Type B pancreatic cell (in vitro differentiated cells): ENCODE data around the gene ATF7IP2. TPM values are rescaled to one million over a fixed set of nuclear protein-coding genes. Genes with fewer than 3 reads are reported as not detected.
"Not testable (repeated sequence)": the region's sequence is repeated elsewhere in the genome, so short reads cannot be mapped to it uniquely, and the experiment has no call there.

Source experiments
- DNase-seq: peaks from one replicate; pipeline ENCODE4 v3.0.0; 2021; ENCODE audit warnings: mixed read lengths; ENCODE audit not compliant: unreplicated experiment; ENCODE audit errors: extremely low spot score
- H3K27ac Mint-ChIP-seq: 2 replicates; pipeline ENCODE4 v1.8.0; 2021; ENCODE audit warnings: mild to moderate bottlenecking, mixed read lengths
- H3K27me3 Mint-ChIP-seq: 2 replicates; pipeline ENCODE4 v1.8.0; 2021; ENCODE audit warnings: mixed read lengths
- H3K36me3 Mint-ChIP-seq: 2 replicates; pipeline ENCODE4 v1.8.0; 2021; ENCODE audit warnings: mixed read lengths
- H3K4me1 Mint-ChIP-seq: one replicate; pipeline ENCODE4 v1.8.0; 2021; ENCODE audit warnings: mixed read lengths; ENCODE audit not compliant: unreplicated experiment
- H3K4me3 Mint-ChIP-seq: 2 replicates; pipeline ENCODE4 v1.8.0; 2021; ENCODE audit warnings: mild to moderate bottlenecking, mixed read lengths
- H3K9me3 Mint-ChIP-seq: 2 replicates; pipeline ENCODE4 v1.8.0; 2021; ENCODE audit warnings: mixed read lengths
- total RNA-seq: library from RNA; stranded (reverse); gene quantifications from 2 replicates; pipeline ENCODE4 v1.2.1, GENCODE V29; 2021; ENCODE audit warnings: low replicate concordance
- TF ChIP-seq, protein P1 (sequence below): fragments of 200-600 bp; sonication (generic); conservative IDR thresholded peaks from 2 replicates; pipeline ENCODE4 v1.5.0; 2021; ENCODE audit warnings: antibody characterized with exemption, mild to moderate bottlenecking

Gene ATF7IP2
- total RNA-seq, 1 donor from 2014 or later = 27.5 TPM

DNA sequence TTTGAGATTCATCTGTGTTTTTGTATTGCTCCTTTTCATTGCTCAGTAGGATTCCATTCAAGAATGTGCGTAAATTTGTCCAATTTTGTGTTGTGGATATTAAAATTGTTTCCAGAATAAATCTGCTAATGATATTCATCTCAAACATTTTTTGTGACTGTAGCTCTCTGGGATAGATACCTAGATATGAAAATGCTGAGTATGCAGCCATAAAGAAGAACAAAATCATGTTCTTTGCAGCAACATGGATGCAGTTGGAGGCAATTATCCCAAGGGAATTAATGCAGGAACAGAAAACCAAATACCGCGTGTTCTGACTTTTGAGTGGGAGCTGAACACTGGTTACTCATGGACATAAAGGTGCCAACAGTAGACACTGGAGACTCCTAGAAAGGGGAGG lies 40.2 kb upstream of the ATF7IP2 start:
- TF ChIP-seq, protein P1, sequence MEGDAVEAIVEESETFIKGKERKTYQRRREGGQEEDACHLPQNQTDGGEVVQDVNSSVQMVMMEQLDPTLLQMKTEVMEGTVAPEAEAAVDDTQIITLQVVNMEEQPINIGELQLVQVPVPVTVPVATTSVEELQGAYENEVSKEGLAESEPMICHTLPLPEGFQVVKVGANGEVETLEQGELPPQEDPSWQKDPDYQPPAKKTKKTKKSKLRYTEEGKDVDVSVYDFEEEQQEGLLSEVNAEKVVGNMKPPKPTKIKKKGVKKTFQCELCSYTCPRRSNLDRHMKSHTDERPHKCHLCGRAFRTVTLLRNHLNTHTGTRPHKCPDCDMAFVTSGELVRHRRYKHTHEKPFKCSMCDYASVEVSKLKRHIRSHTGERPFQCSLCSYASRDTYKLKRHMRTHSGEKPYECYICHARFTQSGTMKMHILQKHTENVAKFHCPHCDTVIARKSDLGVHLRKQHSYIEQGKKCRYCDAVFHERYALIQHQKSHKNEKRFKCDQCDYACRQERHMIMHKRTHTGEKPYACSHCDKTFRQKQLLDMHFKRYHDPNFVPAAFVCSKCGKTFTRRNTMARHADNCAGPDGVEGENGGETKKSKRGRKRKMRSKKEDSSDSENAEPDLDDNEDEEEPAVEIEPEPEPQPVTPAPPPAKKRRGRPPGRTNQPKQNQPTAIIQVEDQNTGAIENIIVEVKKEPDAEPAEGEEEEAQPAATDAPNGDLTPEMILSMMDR = no peak
- no peak for DNase-seq
- Mint-ChIP-seq H3K27me3 (no peaks in the 10 kb centered on the region), H3K4me1 (no peaks in the 10 kb centered on the region), H3K4me3 (no peak overlapping the region), H3K9me3 (peaks cover 14% of the 10 kb centered on the region), H3K27ac (no peak overlapping the region), H3K36me3 (no peaks in the 10 kb centered on the region)

DNA sequence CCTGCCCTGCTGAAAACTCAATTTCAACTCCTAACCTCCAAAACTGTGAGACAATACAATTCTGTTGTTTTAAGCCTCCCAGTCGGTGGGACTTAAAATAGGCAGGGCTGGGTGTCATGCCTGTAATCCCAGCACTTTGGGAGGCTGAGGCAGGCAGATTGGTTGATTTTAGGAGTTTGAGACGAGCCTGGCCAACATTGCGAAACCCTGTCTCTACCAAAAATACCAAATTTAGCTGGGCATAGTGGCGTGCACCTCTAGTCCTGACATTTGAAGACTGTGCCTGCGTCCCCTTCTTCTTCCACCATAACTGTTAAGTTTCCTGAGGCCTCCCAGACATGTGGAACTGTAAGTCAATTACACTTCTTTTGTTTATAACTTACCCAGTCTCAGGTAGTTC lies 36.0 kb upstream of the ATF7IP2 start:
- Mint-ChIP-seq H3K4me3 (no peak overlapping the region), H3K27me3 (no peaks in the 10 kb centered on the region), H3K9me3 (peaks cover 4% of the 10 kb centered on the region), H3K4me1 (no peaks in the 10 kb centered on the region), H3K36me3 (no peaks in the 10 kb centered on the region), H3K27ac (no peak overlapping the region)
- no peak for DNase-seq
- TF ChIP-seq, protein P1 = no peak

DNA sequence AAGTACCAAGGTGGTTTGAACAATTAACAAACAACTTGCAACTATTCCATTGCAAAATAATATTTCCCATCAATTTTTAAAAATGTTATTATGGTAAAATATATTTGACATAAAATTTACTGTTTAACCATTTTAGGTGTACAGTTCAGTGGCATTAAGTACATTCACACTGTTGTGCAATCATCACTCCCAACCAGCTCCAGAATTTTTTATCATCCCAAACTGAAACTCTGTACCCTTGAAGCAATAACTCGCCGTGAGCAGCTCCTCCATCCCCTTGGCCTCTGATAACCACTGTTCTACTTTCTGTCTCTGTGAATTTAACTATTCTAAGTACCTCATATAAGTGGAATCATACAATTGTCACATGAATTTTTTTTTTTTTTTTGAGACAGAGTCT lies 33.6 kb upstream of the ATF7IP2 start:
- Mint-ChIP-seq H3K27ac (no peak overlapping the region), H3K4me1 (no peaks in the 10 kb centered on the region), H3K36me3 (no peaks in the 10 kb centered on the region), H3K4me3 (no peak overlapping the region), H3K27me3 (no peaks in the 10 kb centered on the region), H3K9me3 (no peaks in the 10 kb centered on the region)
- no peak for DNase-seq
- TF ChIP-seq, protein P1 = no peak

DNA sequence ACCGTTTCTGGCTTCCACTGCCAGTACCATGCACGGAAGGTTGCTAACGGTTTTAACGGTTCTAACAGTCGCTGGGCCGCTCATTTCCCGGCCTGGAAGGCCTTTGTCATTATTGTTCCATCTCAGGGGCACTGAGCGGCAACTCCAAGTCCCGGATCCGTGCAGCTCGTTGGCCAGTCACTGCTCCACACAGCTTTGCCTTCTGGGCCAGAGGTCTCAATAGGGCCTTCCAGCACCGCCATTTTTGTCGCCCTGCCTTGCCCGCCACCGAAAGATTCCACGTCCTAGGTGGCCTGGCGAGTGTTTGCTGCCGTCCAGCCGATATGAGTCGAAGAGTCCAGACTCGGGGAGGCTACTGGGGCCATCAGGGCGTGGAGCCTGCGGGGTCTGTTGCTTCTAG lies 30.3 kb upstream of the ATF7IP2 start:
- Mint-ChIP-seq H3K27ac (no peak overlapping the region), H3K9me3 (no peaks in the 10 kb centered on the region), H3K27me3 (no peaks in the 10 kb centered on the region), H3K36me3 (no peaks in the 10 kb centered on the region), H3K4me1 (no peaks in the 10 kb centered on the region), H3K4me3 (no peak overlapping the region)
- TF ChIP-seq, protein P1 = no peak
- DNase-seq = no peak

DNA sequence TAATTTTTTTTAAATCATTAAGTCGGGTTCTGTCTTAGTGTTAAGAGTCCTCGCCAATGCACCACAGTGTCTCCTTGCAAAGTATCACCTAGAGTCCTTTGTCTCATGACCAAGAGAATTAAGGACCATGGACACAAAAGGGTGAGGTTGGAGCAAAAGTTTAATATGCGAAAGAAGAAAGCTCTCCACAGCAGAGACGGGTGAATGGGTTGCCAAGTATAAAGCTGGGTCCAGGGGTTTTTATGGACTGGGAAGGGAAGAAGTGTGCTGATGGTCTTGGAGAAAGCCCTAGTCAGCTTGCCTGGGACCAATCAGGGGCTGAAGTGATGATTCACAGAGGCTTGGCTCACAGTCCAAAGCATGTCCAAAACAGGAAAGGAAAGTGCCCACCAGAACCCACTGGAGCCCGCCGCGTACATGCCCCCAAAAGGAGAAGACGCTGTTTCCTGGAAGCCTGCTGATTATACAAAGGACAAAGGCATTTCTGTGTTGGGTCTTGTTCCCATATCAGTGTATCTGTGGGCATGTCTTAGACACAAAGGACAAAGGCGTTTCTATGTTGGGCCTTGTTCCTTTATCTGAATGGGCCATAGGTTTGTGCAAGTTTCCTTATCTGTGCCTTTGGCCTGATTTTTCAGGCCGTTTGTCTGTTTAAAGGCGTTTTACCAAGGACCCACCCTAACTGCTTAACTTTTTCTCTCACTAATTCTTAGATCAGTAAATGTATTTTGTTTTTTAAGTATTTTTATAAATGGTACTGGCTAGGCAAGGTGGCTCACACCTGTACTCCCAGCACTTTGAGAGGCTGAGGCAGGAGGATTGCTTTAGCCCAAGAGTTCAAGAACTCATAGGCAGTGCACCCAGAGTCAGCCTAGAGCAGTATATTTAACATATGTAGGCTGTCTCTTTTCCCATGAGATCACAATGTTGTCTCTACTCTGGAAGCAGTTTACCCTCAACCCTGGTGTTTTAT lies 28.7 kb upstream of the ATF7IP2 start:
- Mint-ChIP-seq H3K4me3 (no peak overlapping the region), H3K36me3 (no peaks in the 10 kb centered on the region), H3K9me3 (no peaks in the 10 kb centered on the region), H3K4me1 (no peaks in the 10 kb centered on the region), H3K27me3 (no peaks in the 10 kb centered on the region), H3K27ac (no peak overlapping the region)
- TF ChIP-seq, protein P1 = no peak
- no peak for DNase-seq

DNA sequence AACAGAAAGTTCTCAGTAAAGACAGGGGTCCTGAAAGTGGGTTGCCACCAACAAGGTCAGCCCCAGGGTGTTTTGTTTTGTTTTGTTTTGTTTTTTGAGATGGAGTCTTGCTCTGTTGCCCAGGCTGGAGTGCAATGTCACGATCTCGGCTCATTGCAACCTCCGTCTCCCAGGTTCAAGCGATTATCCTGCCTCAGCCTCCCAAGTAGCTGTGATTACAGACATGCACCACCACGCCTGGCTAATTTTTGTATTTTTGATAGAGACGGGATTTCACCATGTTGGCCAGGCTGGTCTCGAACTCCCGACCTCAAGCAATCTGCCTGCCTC lies 24.1 kb upstream of the ATF7IP2 start:
- H3K27me3 Mint-ChIP-seq, DNase-seq, H3K4me1 Mint-ChIP-seq, H3K36me3 Mint-ChIP-seq, H3K27ac Mint-ChIP-seq, H3K9me3 Mint-ChIP-seq, H3K4me3 Mint-ChIP-seq: not testable (repeated sequence)
